BJ (cell line): ENCODE results near the gene PTGIS. TPM values are rescaled to one million over a fixed set of nuclear protein-coding genes. Genes with fewer than 3 reads are reported as not detected.

ENCODE experiments used
- CTCF ChIA-PET: fragments of 350-600 bp; formaldehyde crosslinking; extraction: SDS; loops from one replicate; lab custom pipeline; 2021; ENCODE audit warnings: antibody characterized with exemption, inconsistent platforms; lab: Yijun Ruan, JAX
- POLR2A ChIA-PET: fragments of 300-600 bp; sonication (Branson Sonifier 250); formaldehyde crosslinking; extraction: SDS; loops from one replicate; lab custom pipeline; 2021; ENCODE audit warnings: antibody characterized with exemption; lab: Charles Lee
- DNase-seq: peaks from one replicate; pipeline ENCODE4 v3.0.0-alpha.2; 2011; ENCODE audit warnings: low read depth
- H3K27me3 ChIP-seq: 2 replicates; pipeline ENCODE4 v1.6.0; 2011; ENCODE audit warnings: low read length; ENCODE audit not compliant: control insufficient read depth, insufficient read depth
- H3K36me3 ChIP-seq: 2 replicates; pipeline ENCODE4 v1.5.1; 2011; ENCODE audit warnings: low read length; ENCODE audit not compliant: control insufficient read depth, insufficient read depth
- H3K4me3 ChIP-seq: 2 replicates; pipeline ENCODE4 v1.5.1; 2011; ENCODE audit warnings: low read depth, mild to moderate bottlenecking, control low read depth, low read length
- polyA plus RNA-seq: library from polyadenylated mRNA; depleted of rRNA; stranded (reverse); fragments of >200 nt; gene quantifications from 2 replicates; pipeline ENCODE4 v1.2.3, GENCODE V29; 2011
- TF ChIP-seq, protein P1 (sequence below): IDR thresholded peaks from 2 replicates; pipeline ENCODE4 v1.5.1; 2011; ENCODE audit warnings: low read depth, mild to moderate bottlenecking, control low read depth, inconsistent platforms, low read length, moderate library complexity; ENCODE audit not compliant: insufficient read depth

PTGIS gene
- polyA plus RNA-seq, 1 experiment, result 39.0 TPM

GRCh38 chr20:49594931-49595315 is 27.0 kb upstream of the PTGIS start:
- ChIA-PET CTCF (interaction anchor here (0.9 to 4.6 kb wide), 7 partner anchors 8 to 86 kb away, joined by 3 to 32 read pairs (median 4); no protein-coding TSS in a partner anchor), POLR2A (no interaction called here)
- no peaks in the 10 kb centered on the region for H3K36me3 ChIP-seq
- TF ChIP-seq, protein P1, sequence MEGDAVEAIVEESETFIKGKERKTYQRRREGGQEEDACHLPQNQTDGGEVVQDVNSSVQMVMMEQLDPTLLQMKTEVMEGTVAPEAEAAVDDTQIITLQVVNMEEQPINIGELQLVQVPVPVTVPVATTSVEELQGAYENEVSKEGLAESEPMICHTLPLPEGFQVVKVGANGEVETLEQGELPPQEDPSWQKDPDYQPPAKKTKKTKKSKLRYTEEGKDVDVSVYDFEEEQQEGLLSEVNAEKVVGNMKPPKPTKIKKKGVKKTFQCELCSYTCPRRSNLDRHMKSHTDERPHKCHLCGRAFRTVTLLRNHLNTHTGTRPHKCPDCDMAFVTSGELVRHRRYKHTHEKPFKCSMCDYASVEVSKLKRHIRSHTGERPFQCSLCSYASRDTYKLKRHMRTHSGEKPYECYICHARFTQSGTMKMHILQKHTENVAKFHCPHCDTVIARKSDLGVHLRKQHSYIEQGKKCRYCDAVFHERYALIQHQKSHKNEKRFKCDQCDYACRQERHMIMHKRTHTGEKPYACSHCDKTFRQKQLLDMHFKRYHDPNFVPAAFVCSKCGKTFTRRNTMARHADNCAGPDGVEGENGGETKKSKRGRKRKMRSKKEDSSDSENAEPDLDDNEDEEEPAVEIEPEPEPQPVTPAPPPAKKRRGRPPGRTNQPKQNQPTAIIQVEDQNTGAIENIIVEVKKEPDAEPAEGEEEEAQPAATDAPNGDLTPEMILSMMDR, result no peak
- no peak for DNase-seq
- H3K27me3 ChIP-seq, result no peaks in the 10 kb centered on the region
- H3K4me3 ChIP-seq, result no peak overlapping the region

DNA sequence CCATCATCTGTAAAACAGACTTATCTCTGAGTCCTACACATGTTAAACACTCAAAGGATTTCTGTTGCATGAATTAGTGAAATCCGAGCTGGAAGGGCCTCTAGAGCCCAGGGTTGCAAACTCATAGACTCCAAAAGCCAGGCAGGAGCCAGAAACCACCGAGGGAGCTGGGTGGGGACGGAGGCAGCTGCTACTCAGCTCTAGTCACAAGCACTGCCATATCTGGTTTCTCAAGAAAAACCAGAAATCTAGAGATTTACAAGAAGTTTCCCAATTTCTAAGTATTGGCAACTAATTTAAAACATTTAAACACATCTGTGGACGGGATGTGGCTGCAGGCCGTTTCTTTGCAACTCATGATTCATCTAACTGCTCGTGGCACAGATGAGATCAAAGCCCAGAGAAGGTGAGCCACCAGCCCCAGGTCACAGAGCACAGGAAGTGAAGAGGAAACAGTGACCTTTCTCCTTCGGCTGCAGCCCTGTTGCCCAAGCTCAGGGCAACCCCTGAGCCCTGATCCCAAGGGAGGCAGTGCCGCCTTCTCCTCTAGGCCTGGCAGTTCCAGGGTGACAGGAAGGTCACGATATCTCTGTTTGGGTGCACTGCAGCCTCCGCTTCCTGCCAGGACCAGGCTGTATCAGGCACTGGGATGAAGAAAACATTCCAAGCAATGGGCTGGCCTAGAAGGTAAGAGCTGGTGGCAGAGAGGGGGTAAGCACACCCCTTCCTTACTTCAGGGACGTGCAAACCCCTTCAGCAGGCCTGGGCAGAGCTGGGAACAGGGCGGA is 26.4 kb upstream of the PTGIS start:
- Histone ChIP-seq H3K36me3 (no peaks in the 10 kb centered on the region), H3K4me3 (no peak overlapping the region), H3K27me3 (no peaks in the 10 kb centered on the region)
- DNase-seq, result peak; percentile 92
- POLR2A ChIA-PET, result interaction anchor here (0.5 to 0.8 kb wide), 3 partner anchors 9 to 188 kb away, joined by 3 to 5 read pairs (median 5); no protein-coding TSS in a partner anchor
- CTCF ChIA-PET, result interaction anchor here (0.9 to 4.6 kb wide), 9 partner anchors 9 to 85 kb away, joined by 3 to 32 read pairs (median 3); no protein-coding TSS in a partner anchor
- TF ChIP-seq, protein P1, result no peak

GRCh38 chr20:49593466-49594142 is 25.7 kb upstream of the PTGIS start:
- CTCF ChIA-PET, result interaction anchor here (0.9 to 4.6 kb wide), 7 partner anchors 8 to 52 kb away, joined by 3 to 32 read pairs (median 3); no protein-coding TSS in a partner anchor
- Histone ChIP-seq H3K4me3 (no peak overlapping the region), H3K36me3 (no peaks in the 10 kb centered on the region), H3K27me3 (no peaks in the 10 kb centered on the region)
- POLR2A ChIA-PET, result interaction anchor here (0.8 kb wide), 1 partner anchor 187 kb away, joined by 3 read pairs; no protein-coding TSS in a partner anchor
- TF ChIP-seq, protein P1, result no peak
- no peak for DNase-seq

- POLR2A ChIA-PET, result no interaction called here
- CTCF ChIA-PET, result interaction anchor here (1.4 kb wide), 1 partner anchor 50 kb away, joined by 5 read pairs; no protein-coding TSS in a partner anchor
- Histone ChIP-seq H3K4me3 (no peak overlapping the region), H3K36me3 (no peaks in the 10 kb centered on the region), H3K27me3 (no peaks in the 10 kb centered on the region)
- TF ChIP-seq, protein P1, result no peak
- no peak for DNase-seq
These were observed 24.2 kb upstream of the PTGIS start for GRCh38 chr20:49592120-49592519.
